ENCODE results near the gene DNAH17. TPM values are rescaled to one million over a fixed set of nuclear protein-coding genes. Genes with fewer than 3 reads are reported as not detected.

Gene DNAH17
- total and polyA plus RNA-seq, 2 donors (not counting 1 experiment from before 2014, with no cell fraction given): 0.01 to 0.12 TPM

DNA sequence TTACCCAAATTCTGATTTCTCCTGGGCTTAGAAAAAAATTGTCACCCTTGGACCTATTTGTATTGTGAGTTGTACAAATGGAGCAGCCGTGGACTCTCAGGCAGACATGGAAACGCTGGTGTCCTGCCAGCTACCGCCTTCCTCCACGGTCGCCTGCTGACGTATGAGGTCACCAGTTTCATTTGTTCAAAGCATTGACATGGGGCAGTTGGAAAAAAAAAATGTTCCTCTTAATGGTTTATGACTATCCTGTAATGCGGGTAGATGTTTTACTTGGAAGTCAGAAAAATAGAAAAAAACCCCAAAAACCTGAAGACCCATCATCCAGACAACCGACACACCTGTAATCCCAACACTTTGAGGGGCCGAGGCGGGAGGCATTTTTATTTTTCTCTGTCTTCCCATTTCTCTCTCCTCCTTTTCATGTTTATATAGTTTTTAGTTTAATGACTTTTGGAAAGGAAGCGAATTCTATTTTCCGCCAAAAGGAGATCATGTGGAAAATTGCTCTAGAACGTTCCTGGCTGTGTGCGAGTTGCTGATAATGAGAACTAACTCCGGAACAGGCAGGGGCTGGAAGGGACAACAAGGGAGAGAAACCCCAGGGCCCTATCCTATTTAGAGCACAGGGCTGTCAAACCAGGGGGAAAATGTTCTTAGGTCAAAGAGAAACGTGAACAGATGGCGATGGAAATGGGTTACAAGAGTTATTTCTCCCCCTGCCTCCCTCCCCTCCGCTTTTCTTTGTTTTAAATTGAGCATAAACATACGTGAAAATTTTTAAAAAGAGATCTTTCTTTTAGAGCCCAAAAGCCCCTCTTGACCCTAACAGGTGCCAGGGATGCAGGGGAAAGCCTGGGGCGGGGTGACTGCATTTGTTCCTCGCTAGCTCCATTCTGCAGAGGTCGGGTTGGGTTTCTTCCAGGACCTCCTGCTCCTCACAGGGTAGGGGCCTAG is 13.7 kb downstream of the DNAH17 start:
- CTCF ChIA-PET: no interaction called here

More for the DNA sequence above, 13.7 kb downstream of the DNAH17 start:
- TF ChIP-seq, protein P1, sequence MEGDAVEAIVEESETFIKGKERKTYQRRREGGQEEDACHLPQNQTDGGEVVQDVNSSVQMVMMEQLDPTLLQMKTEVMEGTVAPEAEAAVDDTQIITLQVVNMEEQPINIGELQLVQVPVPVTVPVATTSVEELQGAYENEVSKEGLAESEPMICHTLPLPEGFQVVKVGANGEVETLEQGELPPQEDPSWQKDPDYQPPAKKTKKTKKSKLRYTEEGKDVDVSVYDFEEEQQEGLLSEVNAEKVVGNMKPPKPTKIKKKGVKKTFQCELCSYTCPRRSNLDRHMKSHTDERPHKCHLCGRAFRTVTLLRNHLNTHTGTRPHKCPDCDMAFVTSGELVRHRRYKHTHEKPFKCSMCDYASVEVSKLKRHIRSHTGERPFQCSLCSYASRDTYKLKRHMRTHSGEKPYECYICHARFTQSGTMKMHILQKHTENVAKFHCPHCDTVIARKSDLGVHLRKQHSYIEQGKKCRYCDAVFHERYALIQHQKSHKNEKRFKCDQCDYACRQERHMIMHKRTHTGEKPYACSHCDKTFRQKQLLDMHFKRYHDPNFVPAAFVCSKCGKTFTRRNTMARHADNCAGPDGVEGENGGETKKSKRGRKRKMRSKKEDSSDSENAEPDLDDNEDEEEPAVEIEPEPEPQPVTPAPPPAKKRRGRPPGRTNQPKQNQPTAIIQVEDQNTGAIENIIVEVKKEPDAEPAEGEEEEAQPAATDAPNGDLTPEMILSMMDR (IDR thresholded peaks at IDR 0.05): no peak
- TF ChIP-seq EZH2 (IDR thresholded peaks at IDR 0.05; ENCODE audit: borderline replicate concordance, insufficient read depth, low read depth, low read length, poor library complexity, severe bottlenecking): no peak
- Histone ChIP-seq H3K9me3 (ENCODE audit: control extremely low read depth in 1 of 3, control insufficient read depth in 2 of 3, insufficient read depth in 1 of 3, low read length in 2 of 3) (peaks cover 0 to 3% (median 0%) of the 10 kb centered on the region in 3 donors), H3K4me2 (replicated peaks; ENCODE audit: low read depth, low read length, poor library complexity, severe bottlenecking) (no peak overlapping the region), H3K27me3 (replicated peaks in 1 of 4; ENCODE audit: control extremely low read depth in 1 of 4, control insufficient read depth in 3 of 4, insufficient read depth in 4 of 4, low read length in 3 of 4) (peaks cover 0 to 9% (median 3%) of the 10 kb centered on the region in 4 experiments), H3K4me3 (ENCODE audit: control extremely low read depth in 1 of 5, extremely low read depth in 1 of 5, insufficient read depth in 1 of 5, low read depth in 2 of 5, low read length in 4 of 5) (no peak overlapping the region), H4K20me1 (ENCODE audit: control insufficient read depth, insufficient read depth, low read length, poor library complexity, severe bottlenecking) (no peaks in the 10 kb centered on the region), H3K79me2 (ENCODE audit: control insufficient read depth, insufficient read depth, low read length) (no peaks in the 10 kb centered on the region), H3K9ac (ENCODE audit: low read length) (no peak overlapping the region), H3K27ac (ENCODE audit: low read length in 2 of 2) (no peak overlapping the region), H3K36me3 (replicated peaks in 1 of 2; ENCODE audit: control extremely low read depth in 1 of 2, control insufficient read depth in 1 of 2, extremely low read depth in 1 of 2, insufficient read depth in 2 of 2, low read length in 1 of 2) (no peaks in the 10 kb centered on the region), H3K4me1 (ENCODE audit: control insufficient read depth in 2 of 2, insufficient read depth in 2 of 2, low read length in 2 of 2) (no peaks in the 10 kb centered on the region), H2AFZ (ENCODE audit: insufficient read depth, low read depth, low read length, poor library complexity, severe bottlenecking) (no peak overlapping the region)
- Mint-ChIP-seq H3K27me3 (peaks cover 5% of the 10 kb centered on the region), H3K4me1 (no peaks in the 10 kb centered on the region), H3K9me3 (ENCODE audit: insufficient read depth) (no peaks in the 10 kb centered on the region), H3K4me3 (no peak overlapping the region), H3K27ac (no peak overlapping the region)
- ATAC-seq (ENCODE audit: low read depth) (no peak), DNase-seq (no peak)
- POLR2A ChIA-PET: interaction anchor here (0.5 kb wide), 1 partner anchor 270 kb away, joined by 6 read pairs; no protein-coding TSS in a partner anchor
- WGBS (ENCODE audit: insufficient coverage): 84% methylated on average over 11 of the region's 22 CpGs
- intact Hi-C loops (cut with micrococcal nuclease): no loop called here
